Vagina (tissue), 2 donors: ENCODE results near the gene MEN1. TPM values are rescaled to one million over a fixed set of nuclear protein-coding genes. Genes with fewer than 3 reads are reported as not detected.

ENCODE experiments used
- DNase-seq, 2 donors: peaks; one replicate each; pipeline ENCODE4 v3.0.0-alpha.2; 2017; ENCODE audit errors: extremely low spot score in 2 of 2
- H3K27ac ChIP-seq: fragments of 200-600 bp; sonication (generic); one replicate; pipeline ENCODE4 v1.5.1; 2019
- H3K27me3 ChIP-seq: fragments of 200-600 bp; sonication (generic); one replicate; pipeline ENCODE4 v1.5.1; 2019
- H3K36me3 ChIP-seq, 2 donors: fragments of 200-600 bp; sonication (generic); one replicate each; pipeline ENCODE4 v1.5.1; 2017 to 2019
- H3K4me1 ChIP-seq: fragments of 200-600 bp; sonication (generic); one replicate; pipeline ENCODE4 v1.5.1; 2019
- H3K4me3 ChIP-seq, 2 donors: fragments of 200-600 bp; sonication (generic); 1 replicate in 1 of 2; 2 replicates in 1 of 2; pipeline ENCODE4 v1.5.1; 2016 to 2019
- H3K9me3 ChIP-seq: fragments of 200-600 bp; sonication (generic); one replicate; pipeline ENCODE4 v1.5.1; 2019
- POLR2A ChIP-seq, 2 donors: fragments of 450-650 bp; IDR thresholded peaks; one replicate each; pipeline ENCODE4 v1.6.1; 2017; ENCODE audit warnings: antibody characterized with exemption in 2 of 2, mild to moderate bottlenecking in 2 of 2, moderate library complexity in 2 of 2
- POLR2AphosphoS5 ChIP-seq, 2 donors: sonication (generic); formaldehyde crosslinking; IDR thresholded peaks; one replicate each; pipeline ENCODE4 v1.9.0; 2017; ENCODE audit warnings: antibody characterized with exemption in 2 of 2, mild to moderate bottlenecking in 2 of 2, low read depth in 1 of 2; ENCODE audit not compliant: insufficient read depth in 1 of 2
- intact Hi-C: fragments of 100-400 bp; cut with DNase I; formaldehyde crosslinking; loops from one replicate; pipeline ENCODE4 v1.15.1; 2023
- total RNA-seq: library from RNA; depleted of rRNA; stranded (reverse); fragments of >200 nt; gene quantifications from one replicate; pipeline ENCODE4 v1.2.3, GENCODE V29; 2016
- TF ChIP-seq, protein P1 (sequence below), 3 experiments: fragments of 450-650 bp in 2 of 3; fragments of 200-600 bp in 1 of 3; sonication (generic) in 1 of 3; IDR thresholded peaks; one replicate each; pipeline ENCODE4 v1.5.1; 2017 to 2019; ENCODE audit warnings: antibody characterized with exemption in 3 of 3, mild to moderate bottlenecking in 2 of 3, moderate library complexity in 2 of 3

Gene MEN1
- total RNA-seq: 27.0 TPM

DNA sequence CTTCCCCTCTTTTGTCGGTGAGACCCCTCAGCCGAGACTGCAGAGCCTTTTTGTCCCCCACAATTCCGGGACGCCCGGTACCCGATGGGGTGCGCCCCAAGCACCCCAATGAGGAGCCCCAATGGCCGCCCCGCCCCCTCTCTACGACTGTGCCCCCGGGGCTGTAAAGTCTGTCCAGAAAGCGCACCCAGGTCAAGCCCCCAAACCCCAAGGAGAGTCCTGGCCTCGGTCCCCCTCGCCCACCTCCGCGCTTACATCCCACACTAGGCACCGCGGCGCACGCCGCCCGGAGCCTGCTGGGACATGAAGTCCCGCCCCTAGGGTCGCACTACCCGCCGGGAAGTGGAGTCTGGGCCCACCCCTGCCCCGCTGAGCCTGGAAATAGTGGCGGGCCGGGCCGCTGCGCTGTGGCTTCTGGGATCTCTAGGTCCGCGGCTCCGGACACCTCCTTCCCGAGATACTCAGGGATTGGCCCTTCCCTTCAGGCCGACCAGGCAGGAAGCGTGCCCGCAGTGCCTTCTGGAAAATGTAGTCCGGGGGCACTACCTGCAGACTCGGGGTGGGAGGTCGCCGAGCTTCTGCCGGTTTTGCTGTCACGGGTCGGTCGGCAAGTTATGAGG, at the start of gene MEN1:
Gene MEN1, minus strand, starts transcription at position 281 of the 620 bp plus-strand sequence. CDS start 442 bp downstream, outside the sequence.
- peaks cover 22% of the 10 kb centered on the region for H3K4me1 ChIP-seq
- H3K27me3 ChIP-seq: no peaks in the 10 kb centered on the region
- peak in 1 of 2 donors; percentile 95 for DNase-seq
- intact Hi-C loops: no loop called here
- H3K36me3 ChIP-seq: no peaks in the 10 kb centered on the region
- no peaks in the 10 kb centered on the region for H3K9me3 ChIP-seq
- peak within 1 kb of the TSS; percentile 77 to 91 for H3K4me3 ChIP-seq
- TF ChIP-seq POLR2AphosphoS5 (IDR thresholded peaks at IDR 0.05; ENCODE audit: insufficient read depth in 1 of 2, low read depth in 1 of 2) (peak; percentile 92 to 98), POLR2A (IDR thresholded peaks at IDR 0.05) (peak in 1 of 2 donors; percentile 64)
- TF ChIP-seq, protein P1, sequence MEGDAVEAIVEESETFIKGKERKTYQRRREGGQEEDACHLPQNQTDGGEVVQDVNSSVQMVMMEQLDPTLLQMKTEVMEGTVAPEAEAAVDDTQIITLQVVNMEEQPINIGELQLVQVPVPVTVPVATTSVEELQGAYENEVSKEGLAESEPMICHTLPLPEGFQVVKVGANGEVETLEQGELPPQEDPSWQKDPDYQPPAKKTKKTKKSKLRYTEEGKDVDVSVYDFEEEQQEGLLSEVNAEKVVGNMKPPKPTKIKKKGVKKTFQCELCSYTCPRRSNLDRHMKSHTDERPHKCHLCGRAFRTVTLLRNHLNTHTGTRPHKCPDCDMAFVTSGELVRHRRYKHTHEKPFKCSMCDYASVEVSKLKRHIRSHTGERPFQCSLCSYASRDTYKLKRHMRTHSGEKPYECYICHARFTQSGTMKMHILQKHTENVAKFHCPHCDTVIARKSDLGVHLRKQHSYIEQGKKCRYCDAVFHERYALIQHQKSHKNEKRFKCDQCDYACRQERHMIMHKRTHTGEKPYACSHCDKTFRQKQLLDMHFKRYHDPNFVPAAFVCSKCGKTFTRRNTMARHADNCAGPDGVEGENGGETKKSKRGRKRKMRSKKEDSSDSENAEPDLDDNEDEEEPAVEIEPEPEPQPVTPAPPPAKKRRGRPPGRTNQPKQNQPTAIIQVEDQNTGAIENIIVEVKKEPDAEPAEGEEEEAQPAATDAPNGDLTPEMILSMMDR (IDR thresholded peaks at IDR 0.05): no peak
- peak within 1 kb of the TSS; percentile 71 for H3K27ac ChIP-seq

GRCh38 chr11:64859542-64860414, 49.4 kb upstream of the MEN1 start:
- intact Hi-C loops: no loop called here
- no peaks in the 10 kb centered on the region for H3K27me3 ChIP-seq
- H3K36me3 ChIP-seq: peaks cover 0 to 21% of the 10 kb centered on the region in 2 donors
- peaks cover 61% of the 10 kb centered on the region for H3K4me1 ChIP-seq
- H3K9me3 ChIP-seq: no peaks in the 10 kb centered on the region
- DNase-seq: no peak
- H3K27ac ChIP-seq: peak overlapping the region; percentile 3
- H3K4me3 ChIP-seq: no peak overlapping the region
- TF ChIP-seq, protein P1 (IDR thresholded peaks at IDR 0.05): no peak
- TF ChIP-seq POLR2AphosphoS5 (IDR thresholded peaks at IDR 0.05; ENCODE audit: insufficient read depth in 1 of 2, low read depth in 1 of 2): no peak
- TF ChIP-seq POLR2A (IDR thresholded peaks at IDR 0.05): no peak

- no peaks in the 10 kb centered on the region for H3K27me3 ChIP-seq
- peak overlapping the region; percentile 3 for H3K27ac ChIP-seq
- TF ChIP-seq, protein P1 (IDR thresholded peaks at IDR 0.05): no peak
- TF ChIP-seq POLR2AphosphoS5 (IDR thresholded peaks at IDR 0.05; ENCODE audit: insufficient read depth in 1 of 2, low read depth in 1 of 2) (no peak), POLR2A (IDR thresholded peaks at IDR 0.05) (no peak)
- intact Hi-C loops: no loop called here
- DNase-seq: no peak
- no peaks in the 10 kb centered on the region for H3K9me3 ChIP-seq
- peaks cover 58% of the 10 kb centered on the region for H3K4me1 ChIP-seq
- no peak overlapping the region for H3K4me3 ChIP-seq
- peaks cover 0 to 32% of the 10 kb centered on the region in 2 donors for H3K36me3 ChIP-seq
These were observed 48.3 kb upstream of the MEN1 start for GRCh38 chr11:64858467-64859263.

GRCh38 chr11:64857485-64857884, 47.1 kb upstream of the MEN1 start:
- no peak for DNase-seq
- Histone ChIP-seq H3K27ac (peak overlapping the region; percentile 79), H3K36me3 (peaks cover 0 to 32% of the 10 kb centered on the region in 2 donors), H3K4me1 (peaks cover 47% of the 10 kb centered on the region), H3K4me3 (no peak overlapping the region), H3K9me3 (no peaks in the 10 kb centered on the region), H3K27me3 (no peaks in the 10 kb centered on the region)
- TF ChIP-seq, protein P1 (IDR thresholded peaks at IDR 0.05): no peak
- TF ChIP-seq POLR2A (IDR thresholded peaks at IDR 0.05): no peak
- TF ChIP-seq POLR2AphosphoS5 (IDR thresholded peaks at IDR 0.05; ENCODE audit: insufficient read depth in 1 of 2, low read depth in 1 of 2): no peak
- intact Hi-C loops: loop anchor here (2.0 kb wide), 1 partner anchor 21 kb away; the partner anchor contains the start of gene EHD1
